ENCODE data around the gene KRT32. TPM values are rescaled to one million over a fixed set of nuclear protein-coding genes. Genes with fewer than 3 reads are reported as not detected.

The KRT32 gene
- total and polyA plus RNA-seq, 2 experiments from 2014 or later, result not detected

- Histone ChIP-seq H3K4me1 (ENCODE audit: insufficient read depth) (peaks cover 19% of the 10 kb centered on the region), H3K9me3 (ENCODE audit: low read depth) (no peaks in the 10 kb centered on the region), H3K79me2 (ENCODE audit: insufficient read depth) (no peaks in the 10 kb centered on the region), H3K4me2 (ENCODE audit: unreplicated experiment) (no peak within 1 kb of the TSS), H3F3A (ENCODE audit: insufficient read depth) (peaks cover 24% of the 10 kb centered on the region), H4K20me1 (ENCODE audit: insufficient read depth) (no peaks in the 10 kb centered on the region), H2AFZ (no peak within 1 kb of the TSS), H3K36me3 (ENCODE audit: low read depth) (no peaks in the 10 kb centered on the region), H3K27ac (no peak within 1 kb of the TSS), H3K4me3 (no peak within 1 kb of the TSS), H3K9me2 (ENCODE audit: insufficient read depth) (no peaks in the 10 kb centered on the region), H3K9ac (no peak within 1 kb of the TSS), H3K27me3 (replicated peaks; ENCODE audit: insufficient read depth) (peaks cover 7% of the 10 kb centered on the region; the same call in 1 of the 2 replicates)
- DNase-seq, result no peak
- in situ Hi-C loops (cut with MboI), result no loop called here
- WGBS, 2 experiments (ENCODE audit: low coverage in 1 of 2, low lambda C conversion rate in 2 of 2, missing lambda C conversion rate in 2 of 2), result 77 to 83% methylated on average over 10 of the region's 10 CpGs
- TF ChIP-seq EZH2 (IDR thresholded peaks at IDR 0.05; ENCODE audit: insufficient read depth, poor library complexity, severe bottlenecking), result no peak
- TF ChIP-seq EZH2phosphoT487 (IDR thresholded peaks at IDR 0.05; ENCODE audit: insufficient read depth, low read depth), result no peak
Measured at GRCh38 chr17:41440531-41441033, 26.6 kb downstream of the KRT32 start, which contains the start of gene KRT38. Gene KRT38 (minus strand): TSS chr17:41440983. CDS start chr17:41440921, 62 bp downstream.

- Histone ChIP-seq H3K9me3 (ENCODE audit: low read depth) (no peaks in the 10 kb centered on the region), H2AFZ (no peak overlapping the region), H3F3A (ENCODE audit: insufficient read depth) (peaks cover 18% of the 10 kb centered on the region), H4K20me1 (ENCODE audit: insufficient read depth) (no peaks in the 10 kb centered on the region), H3K27me3 (replicated peaks; ENCODE audit: insufficient read depth) (peaks cover 7% of the 10 kb centered on the region; the same call in 1 of the 2 replicates), H3K27ac (no peak overlapping the region), H3K9ac (no peak overlapping the region), H3K36me3 (ENCODE audit: low read depth) (no peaks in the 10 kb centered on the region), H3K4me3 (no peak overlapping the region), H3K9me2 (ENCODE audit: insufficient read depth) (no peaks in the 10 kb centered on the region), H3K4me2 (ENCODE audit: unreplicated experiment) (no peak overlapping the region), H3K79me2 (ENCODE audit: insufficient read depth) (no peaks in the 10 kb centered on the region), H3K4me1 (ENCODE audit: insufficient read depth) (peaks cover 16% of the 10 kb centered on the region)
- TF ChIP-seq EZH2 (IDR thresholded peaks at IDR 0.05; ENCODE audit: insufficient read depth, poor library complexity, severe bottlenecking) (no peak), EZH2phosphoT487 (IDR thresholded peaks at IDR 0.05; ENCODE audit: insufficient read depth, low read depth) (no peak)
- DNase-seq, result peak; percentile 23
- in situ Hi-C loops (cut with MboI), result no loop called here
- WGBS, 2 experiments (ENCODE audit: low coverage in 1 of 2, low lambda C conversion rate in 2 of 2, missing lambda C conversion rate in 2 of 2), result 52 to 59% methylated on average over 5 of the region's 5 CpGs
Measured at GRCh38 chr17:41439375-41439774, 27.8 kb downstream of the KRT32 start.

GRCh38 chr17:41437769-41438168 is 29.4 kb downstream of the KRT32 start:
- Histone ChIP-seq H3K27ac (no peak overlapping the region), H3K4me2 (ENCODE audit: unreplicated experiment) (no peak overlapping the region), H3F3A (ENCODE audit: insufficient read depth) (peaks cover 6% of the 10 kb centered on the region), H3K4me1 (ENCODE audit: insufficient read depth) (peaks cover 7% of the 10 kb centered on the region), H3K9me2 (ENCODE audit: insufficient read depth) (no peaks in the 10 kb centered on the region), H3K9ac (no peak overlapping the region), H3K4me3 (no peak overlapping the region), H3K36me3 (ENCODE audit: low read depth) (no peaks in the 10 kb centered on the region), H4K20me1 (ENCODE audit: insufficient read depth) (no peaks in the 10 kb centered on the region), H2AFZ (no peak overlapping the region), H3K79me2 (ENCODE audit: insufficient read depth) (no peaks in the 10 kb centered on the region), H3K27me3 (replicated peaks; ENCODE audit: insufficient read depth) (peaks cover 7% of the 10 kb centered on the region; the same call in 1 of the 2 replicates), H3K9me3 (ENCODE audit: low read depth) (no peaks in the 10 kb centered on the region)
- TF ChIP-seq EZH2 (IDR thresholded peaks at IDR 0.05; ENCODE audit: insufficient read depth, poor library complexity, severe bottlenecking) (no peak), EZH2phosphoT487 (IDR thresholded peaks at IDR 0.05; ENCODE audit: insufficient read depth, low read depth) (no peak)
- in situ Hi-C loops (cut with MboI), result no loop called here
- WGBS, 2 experiments (ENCODE audit: low coverage in 1 of 2, low lambda C conversion rate in 2 of 2, missing lambda C conversion rate in 2 of 2), result 78 to 79% methylated on average over 9 of the region's 9 CpGs
- DNase-seq, result no peak

- Histone ChIP-seq H4K20me1 (ENCODE audit: insufficient read depth) (no peaks in the 10 kb centered on the region), H2AFZ (no peak overlapping the region), H3K4me3 (no peak overlapping the region), H3K9me3 (ENCODE audit: low read depth) (no peaks in the 10 kb centered on the region), H3K27me3 (replicated peaks; ENCODE audit: insufficient read depth) (peaks cover 7% of the 10 kb centered on the region; the same call in 1 of the 2 replicates), H3K36me3 (ENCODE audit: low read depth) (no peaks in the 10 kb centered on the region), H3F3A (ENCODE audit: insufficient read depth) (peaks cover 2% of the 10 kb centered on the region), H3K27ac (no peak overlapping the region), H3K4me1 (ENCODE audit: insufficient read depth) (peaks cover 2% of the 10 kb centered on the region), H3K4me2 (ENCODE audit: unreplicated experiment) (no peak overlapping the region), H3K9me2 (ENCODE audit: insufficient read depth) (no peaks in the 10 kb centered on the region), H3K79me2 (ENCODE audit: insufficient read depth) (no peaks in the 10 kb centered on the region), H3K9ac (no peak overlapping the region)
- DNase-seq, result no peak
- 69% methylated on average over 7 of the region's 7 CpGs for WGBS, 2 experiments (ENCODE audit: low coverage in 1 of 2, low lambda C conversion rate in 2 of 2, missing lambda C conversion rate in 2 of 2)
- in situ Hi-C loops (cut with MboI), result no loop called here
- TF ChIP-seq EZH2 (IDR thresholded peaks at IDR 0.05; ENCODE audit: insufficient read depth, poor library complexity, severe bottlenecking), result no peak
- no peak for TF ChIP-seq EZH2phosphoT487 (IDR thresholded peaks at IDR 0.05; ENCODE audit: insufficient read depth, low read depth)
Measured at GRCh38 chr17:41437254-41437653, 29.9 kb downstream of the KRT32 start.

All from GM23248 (cell line).